ENCODE measurements around the gene NARS2.

- no peak for TF ChIP-seq EZH2 (IDR thresholded peaks at IDR 0.05; ENCODE audit: borderline replicate concordance, low read length)
- TF ChIP-seq, protein P1, sequence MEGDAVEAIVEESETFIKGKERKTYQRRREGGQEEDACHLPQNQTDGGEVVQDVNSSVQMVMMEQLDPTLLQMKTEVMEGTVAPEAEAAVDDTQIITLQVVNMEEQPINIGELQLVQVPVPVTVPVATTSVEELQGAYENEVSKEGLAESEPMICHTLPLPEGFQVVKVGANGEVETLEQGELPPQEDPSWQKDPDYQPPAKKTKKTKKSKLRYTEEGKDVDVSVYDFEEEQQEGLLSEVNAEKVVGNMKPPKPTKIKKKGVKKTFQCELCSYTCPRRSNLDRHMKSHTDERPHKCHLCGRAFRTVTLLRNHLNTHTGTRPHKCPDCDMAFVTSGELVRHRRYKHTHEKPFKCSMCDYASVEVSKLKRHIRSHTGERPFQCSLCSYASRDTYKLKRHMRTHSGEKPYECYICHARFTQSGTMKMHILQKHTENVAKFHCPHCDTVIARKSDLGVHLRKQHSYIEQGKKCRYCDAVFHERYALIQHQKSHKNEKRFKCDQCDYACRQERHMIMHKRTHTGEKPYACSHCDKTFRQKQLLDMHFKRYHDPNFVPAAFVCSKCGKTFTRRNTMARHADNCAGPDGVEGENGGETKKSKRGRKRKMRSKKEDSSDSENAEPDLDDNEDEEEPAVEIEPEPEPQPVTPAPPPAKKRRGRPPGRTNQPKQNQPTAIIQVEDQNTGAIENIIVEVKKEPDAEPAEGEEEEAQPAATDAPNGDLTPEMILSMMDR (IDR thresholded peaks at IDR 0.05; ENCODE audit: low read length), result no peak
These were observed 177.3 kb downstream of the NARS2 start for GRCh38 chr11:78397398-78397797.
